ENCODE measurements around the gene HCFC2.

DNA sequence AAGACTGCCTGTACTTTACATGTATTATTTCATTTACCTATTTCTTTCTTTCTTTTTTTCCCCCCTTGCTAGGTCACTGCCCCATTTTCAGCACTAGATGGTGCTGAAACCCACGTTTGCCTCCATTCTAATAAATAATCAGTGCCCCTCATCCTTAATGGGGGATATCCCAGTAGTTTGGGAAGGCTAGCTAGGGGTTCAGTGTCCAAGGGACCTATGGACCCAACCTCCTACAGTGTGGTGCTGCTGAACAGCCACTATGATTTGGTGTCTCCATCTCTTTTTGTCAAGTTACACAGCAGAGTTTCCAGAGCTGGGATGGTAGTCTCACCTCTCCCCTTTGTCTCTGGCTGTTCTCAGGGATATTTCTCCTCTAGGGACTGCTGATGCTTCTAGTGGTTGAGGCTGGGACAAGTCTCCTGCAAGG lies 6.5 kb upstream of the HCFC2 start:
- TF ChIP-seq, protein P1, sequence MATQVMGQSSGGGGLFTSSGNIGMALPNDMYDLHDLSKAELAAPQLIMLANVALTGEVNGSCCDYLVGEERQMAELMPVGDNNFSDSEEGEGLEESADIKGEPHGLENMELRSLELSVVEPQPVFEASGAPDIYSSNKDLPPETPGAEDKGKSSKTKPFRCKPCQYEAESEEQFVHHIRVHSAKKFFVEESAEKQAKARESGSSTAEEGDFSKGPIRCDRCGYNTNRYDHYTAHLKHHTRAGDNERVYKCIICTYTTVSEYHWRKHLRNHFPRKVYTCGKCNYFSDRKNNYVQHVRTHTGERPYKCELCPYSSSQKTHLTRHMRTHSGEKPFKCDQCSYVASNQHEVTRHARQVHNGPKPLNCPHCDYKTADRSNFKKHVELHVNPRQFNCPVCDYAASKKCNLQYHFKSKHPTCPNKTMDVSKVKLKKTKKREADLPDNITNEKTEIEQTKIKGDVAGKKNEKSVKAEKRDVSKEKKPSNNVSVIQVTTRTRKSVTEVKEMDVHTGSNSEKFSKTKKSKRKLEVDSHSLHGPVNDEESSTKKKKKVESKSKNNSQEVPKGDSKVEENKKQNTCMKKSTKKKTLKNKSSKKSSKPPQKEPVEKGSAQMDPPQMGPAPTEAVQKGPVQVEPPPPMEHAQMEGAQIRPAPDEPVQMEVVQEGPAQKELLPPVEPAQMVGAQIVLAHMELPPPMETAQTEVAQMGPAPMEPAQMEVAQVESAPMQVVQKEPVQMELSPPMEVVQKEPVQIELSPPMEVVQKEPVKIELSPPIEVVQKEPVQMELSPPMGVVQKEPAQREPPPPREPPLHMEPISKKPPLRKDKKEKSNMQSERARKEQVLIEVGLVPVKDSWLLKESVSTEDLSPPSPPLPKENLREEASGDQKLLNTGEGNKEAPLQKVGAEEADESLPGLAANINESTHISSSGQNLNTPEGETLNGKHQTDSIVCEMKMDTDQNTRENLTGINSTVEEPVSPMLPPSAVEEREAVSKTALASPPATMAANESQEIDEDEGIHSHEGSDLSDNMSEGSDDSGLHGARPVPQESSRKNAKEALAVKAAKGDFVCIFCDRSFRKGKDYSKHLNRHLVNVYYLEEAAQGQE (IDR thresholded peaks at IDR 0.05): no peak
- TF ChIP-seq CTCF (IDR thresholded peaks at IDR 0.05; ENCODE audit: low read depth, low read length, missing input control) (peak; percentile 77), RXRA (IDR thresholded peaks at IDR 0.05) (no peak), HNF4G (IDR thresholded peaks at IDR 0.05) (no peak), GABPA (IDR thresholded peaks at IDR 0.05 in 1 of 2, conservative IDR thresholded peaks at IDR 0.05 in 1 of 2) (no peak), YY1 (IDR thresholded peaks at IDR 0.05) (no peak), MAX (IDR thresholded peaks at IDR 0.05) (no peak), TAF1 (conservative IDR thresholded peaks at IDR 0.05) (no peak)

Measured in liver (tissue), 3 donors.